SK-N-SH treated with all-trans-retinoic acid at 6 μM for 48 hours (cell line): ENCODE measurements around the gene HSPB7.

Source experiments
- ATAC-seq: fragments of 200-7000 bp; cut with Tn5 transposase; 3 replicates; pipeline ENCODE4 v1.9.1; 2020; ENCODE audit warnings: mild to moderate bottlenecking, moderate library complexity
- ARNTL ChIP-seq: fragments of 450-650 bp; formaldehyde crosslinking; IDR thresholded peaks from 2 replicates; pipeline ENCODE4 v1.5.0; 2020; ENCODE audit warnings: low read depth, mild to moderate bottlenecking, moderate library complexity, borderline replicate concordance
- BACH2 ChIP-seq: fragments of 250-450 bp; sonication (Bioruptor Pico); IDR thresholded peaks from 2 replicates; pipeline ENCODE4 v1.9.0; 2021; ENCODE audit warnings: mild to moderate bottlenecking, borderline replicate concordance
- CREB5 ChIP-seq: fragments of 250-450 bp; sonication (Bioruptor Pico); IDR thresholded peaks from 2 replicates; pipeline ENCODE4 v1.5.1; 2020; ENCODE audit warnings: low read depth, mild to moderate bottlenecking, moderate library complexity
- CSDC2 ChIP-seq: fragments of 250-450 bp; sonication (Bioruptor Pico); IDR thresholded peaks from 2 replicates; pipeline ENCODE4 v1.5.0; 2020; ENCODE audit warnings: mild to moderate bottlenecking, moderate library complexity
- PPARA ChIP-seq: fragments of 250-450 bp; sonication (Bioruptor Pico); IDR thresholded peaks from 2 replicates; pipeline ENCODE4 v1.5.0; 2020; ENCODE audit warnings: mild to moderate bottlenecking, borderline replicate concordance
- RARB ChIP-seq: fragments of 250-450 bp; sonication (Bioruptor Pico); IDR thresholded peaks from 2 replicates; pipeline ENCODE4 v1.8.0; 2021; ENCODE audit warnings: mild to moderate bottlenecking, moderate library complexity
- SNAI2 ChIP-seq: fragments of 250-450 bp; sonication (Bioruptor Pico); IDR thresholded peaks from 2 replicates; pipeline ENCODE4 v1.5.0; 2020; ENCODE audit warnings: mild to moderate bottlenecking, moderate library complexity
- TCF4 ChIP-seq: fragments of 250-450 bp; sonication (Bioruptor Pico); IDR thresholded peaks from 2 replicates; pipeline ENCODE4 v1.8.0; 2021; ENCODE audit warnings: mild to moderate bottlenecking, moderate library complexity, borderline replicate concordance
- TOX ChIP-seq: fragments of 250-450 bp; sonication (Bioruptor Pico); IDR thresholded peaks from 2 replicates; pipeline ENCODE4 v1.8.0; 2021; ENCODE audit warnings: mild to moderate bottlenecking, moderate library complexity, borderline replicate concordance
- TSHZ2 ChIP-seq: fragments of 250-450 bp; sonication (Bioruptor Pico); IDR thresholded peaks from 2 replicates; pipeline ENCODE4 v1.5.0; 2020; ENCODE audit warnings: mild to moderate bottlenecking, moderate library complexity
- ZC3H10 ChIP-seq: fragments of 250-450 bp; sonication (Bioruptor Pico); IDR thresholded peaks from 2 replicates; pipeline ENCODE4 v1.5.1; 2021; ENCODE audit warnings: mild to moderate bottlenecking, moderate library complexity
- ZFP3 ChIP-seq: fragments of 250-450 bp; sonication (Bioruptor Pico); IDR thresholded peaks from 2 replicates; pipeline ENCODE4 v1.5.0; 2020; ENCODE audit warnings: mild to moderate bottlenecking, moderate library complexity
- ZNF565 ChIP-seq: fragments of 450-650 bp; formaldehyde crosslinking; conservative IDR thresholded peaks from 2 replicates; pipeline ENCODE4 v1.5.0; 2020; ENCODE audit warnings: low read depth, mild to moderate bottlenecking, moderate library complexity
- ZNF8 ChIP-seq: fragments of 450-650 bp; formaldehyde crosslinking; IDR thresholded peaks from 2 replicates; pipeline ENCODE4 v1.5.0; 2020; ENCODE audit warnings: mild to moderate bottlenecking, moderate library complexity
- TF ChIP-seq, protein P1 (sequence below): fragments of 250-450 bp; sonication (Bioruptor Pico); IDR thresholded peaks from 2 replicates; pipeline ENCODE4 v1.8.0; 2021; ENCODE audit warnings: low read depth, mild to moderate bottlenecking, moderate library complexity, borderline replicate concordance

HSPB7 gene

GRCh38 chr1:16020325-16020724 is 2.5 kb upstream of the HSPB7 start (continued):
- TF ChIP-seq, protein P1, sequence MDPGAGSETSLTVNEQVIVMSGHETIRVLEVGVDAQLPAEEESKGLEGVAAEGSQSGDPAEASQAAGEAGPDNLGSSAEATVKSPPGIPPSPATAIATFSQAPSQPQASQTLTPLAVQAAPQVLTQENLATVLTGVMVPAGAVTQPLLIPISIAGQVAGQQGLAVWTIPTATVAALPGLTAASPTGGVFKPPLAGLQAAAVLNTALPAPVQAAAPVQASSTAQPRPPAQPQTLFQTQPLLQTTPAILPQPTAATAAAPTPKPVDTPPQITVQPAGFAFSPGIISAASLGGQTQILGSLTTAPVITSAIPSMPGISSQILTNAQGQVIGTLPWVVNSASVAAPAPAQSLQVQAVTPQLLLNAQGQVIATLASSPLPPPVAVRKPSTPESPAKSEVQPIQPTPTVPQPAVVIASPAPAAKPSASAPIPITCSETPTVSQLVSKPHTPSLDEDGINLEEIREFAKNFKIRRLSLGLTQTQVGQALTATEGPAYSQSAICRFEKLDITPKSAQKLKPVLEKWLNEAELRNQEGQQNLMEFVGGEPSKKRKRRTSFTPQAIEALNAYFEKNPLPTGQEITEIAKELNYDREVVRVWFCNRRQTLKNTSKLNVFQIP = no peak
- no peak for TF ChIP-seq ZNF8 (CRISPR knock-in tag)
- TF ChIP-seq ARNTL (CRISPR knock-in tag) = no peak
- no peak for TF ChIP-seq TOX (CRISPR knock-in tag)
- TF ChIP-seq BACH2 (CRISPR knock-in tag) = no peak

DNA sequence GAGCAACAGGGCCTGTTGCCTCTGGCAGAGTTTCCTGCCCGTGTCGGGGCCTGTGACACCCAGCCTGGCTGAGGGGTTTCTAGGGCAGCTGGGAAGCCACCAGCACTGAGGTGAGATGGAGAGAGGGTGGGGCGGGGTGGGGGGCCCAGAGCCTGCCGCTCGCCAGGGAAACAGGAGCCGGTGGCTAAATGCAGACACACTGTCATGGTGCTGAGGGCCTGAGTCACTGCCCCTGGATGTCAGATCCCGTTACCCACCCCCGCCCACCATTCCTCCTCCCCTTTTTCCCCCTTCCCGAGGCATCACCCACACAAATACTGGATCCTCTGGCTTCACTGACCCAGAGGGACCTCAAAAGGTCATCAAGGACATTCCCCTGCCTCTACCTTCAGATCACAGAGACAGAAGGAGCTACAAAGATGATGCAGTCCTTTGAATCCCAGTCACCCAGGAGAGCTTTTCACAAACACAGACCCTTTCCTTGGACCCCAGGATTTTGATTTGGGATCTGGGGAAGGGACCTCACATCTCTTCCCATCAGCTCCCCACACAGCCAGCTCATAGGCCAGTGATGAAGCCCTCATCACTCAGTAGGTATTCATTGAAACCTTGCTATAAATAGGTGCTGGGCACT is 1.9 kb upstream of the HSPB7 start:
- TF ChIP-seq TOX (CRISPR knock-in tag) (no peak), BACH2 (CRISPR knock-in tag) (no peak), ZFP3 (CRISPR knock-in tag) (no peak), ZNF565 (CRISPR knock-in tag) (no peak), PPARA (CRISPR knock-in tag) (no peak), CSDC2 (CRISPR knock-in tag) (no peak), TSHZ2 (CRISPR knock-in tag) (no peak), ARNTL (CRISPR knock-in tag) (no peak), ZNF8 (CRISPR knock-in tag) (no peak)
- TF ChIP-seq, protein P1 = no peak
- ATAC-seq = peak; percentile 12

GRCh38 chr1:16018749-16019643 is 1.2 kb upstream of the HSPB7 start:
- no peak for TF ChIP-seq PPARA (CRISPR knock-in tag)
- TF ChIP-seq SNAI2 (CRISPR knock-in tag) = no peak
- no peak for TF ChIP-seq CSDC2 (CRISPR knock-in tag)
- no peak for TF ChIP-seq TSHZ2 (CRISPR knock-in tag)
- TF ChIP-seq ZNF565 (CRISPR knock-in tag) = no peak
- no peak for TF ChIP-seq CREB5 (CRISPR knock-in tag)
- no peak for TF ChIP-seq RARB (CRISPR knock-in tag)
- TF ChIP-seq, protein P1 = no peak
- TF ChIP-seq ZC3H10 = no peak
- TF ChIP-seq TCF4 (CRISPR knock-in tag) = no peak
- peak; percentile 26 for ATAC-seq
